ENCODE data around the gene CLASP1.
"Not testable (repeated sequence)": the region's sequence is repeated elsewhere in the genome, so short reads cannot be mapped to it uniquely, and the experiment has no call there.

The CLASP1 gene

GRCh38 chr2:121298476-121298875 lies 350.8 kb downstream of the CLASP1 start:
- no peak for DNase-seq

- not testable (repeated sequence) for DNase-seq
Measured at GRCh38 chr2:121297866-121298265, 351.4 kb downstream of the CLASP1 start.

- DNase-seq = no peak
Measured at GRCh38 chr2:121297217-121297830, 351.9 kb downstream of the CLASP1 start.

- no peak for DNase-seq
Measured at GRCh38 chr2:121295911-121296650, 353.2 kb downstream of the CLASP1 start.

GRCh38 chr2:121294881-121295840 lies 354.1 kb downstream of the CLASP1 start:
- no peak for DNase-seq

- no peak for DNase-seq
Measured at GRCh38 chr2:121293450-121294325, 355.6 kb downstream of the CLASP1 start.

- no peak for DNase-seq
Measured at GRCh38 chr2:121291251-121291580, 358.0 kb downstream of the CLASP1 start.

- no peak for DNase-seq
Measured at GRCh38 chr2:121289271-121289670, 360.0 kb downstream of the CLASP1 start.

- no peak for DNase-seq
Measured at GRCh38 chr2:121288454-121289231, 360.6 kb downstream of the CLASP1 start.

- DNase-seq = no peak
Measured at GRCh38 chr2:121287956-121288355, 361.3 kb downstream of the CLASP1 start.
